OCI-LY3 (cell line): ENCODE results near the gene ABTB2.

ENCODE experiments used
- H2AFZ ChIP-seq: fragments of 200-600, 300-600 bp; shearing (Covaris generic); 2 replicates; pipeline ENCODE4 v1.6.0; 2014; ENCODE audit warnings: antibody characterized with exemption, low read depth, low read length
- H3K27ac ChIP-seq: fragments of 200-600, 300-600 bp; sonication (generic); 2 replicates; pipeline ENCODE4 v1.5.1; 2014; ENCODE audit warnings: mild to moderate bottlenecking, low read length, moderate library complexity, mixed read lengths
- H3K27me3 ChIP-seq: fragments of 200-600, 300-600 bp; sonication (generic); 2 replicates; pipeline ENCODE4 v1.6.1; 2014; ENCODE audit warnings: low read depth, low read length, mixed read lengths
- H3K36me3 ChIP-seq: fragments of 200-600, 300-600 bp; sonication (generic); replicated peaks from 2 replicates; pipeline ENCODE3; 2014; ENCODE audit warnings: low read depth, low read length, mixed read lengths
- H3K4me1 ChIP-seq: fragments of 300-600, 200-600 bp; sonication (generic); 2 replicates; pipeline ENCODE4 v1.6.1; 2014; ENCODE audit warnings: low read length, mixed read lengths
- H3K4me2 ChIP-seq: fragments of 200-600, 300-600 bp; sonication (generic); 2 replicates; pipeline ENCODE4 v1.6.1; 2014; ENCODE audit warnings: low read length, mixed read lengths
- H3K4me3 ChIP-seq: fragments of 300-600, 200-600 bp; sonication (generic); 2 replicates; pipeline ENCODE4 v1.5.1; 2014; ENCODE audit warnings: antibody characterized with exemption, mild to moderate bottlenecking, low read length, moderate library complexity
- H3K79me2 ChIP-seq: fragments of 300-600, 200-600 bp; shearing (Covaris generic); 2 replicates; pipeline ENCODE4 v1.6.1; 2014; ENCODE audit warnings: mild to moderate bottlenecking, low read length, mixed read lengths
- H3K9ac ChIP-seq: fragments of 300-600, 200-600 bp; shearing (Covaris generic); 2 replicates; pipeline ENCODE4 v1.6.0; 2014; ENCODE audit warnings: mild to moderate bottlenecking, low read length, moderate library complexity
- H3K9me3 ChIP-seq: fragments of 200-600, 300-600 bp; shearing (Covaris generic); 2 replicates; pipeline ENCODE4 v1.6.1; 2014; ENCODE audit warnings: low read length, mixed read lengths; ENCODE audit not compliant: insufficient read depth
- H4K20me1 ChIP-seq: fragments of 200-600, 300-600 bp; sonication (generic); 2 replicates; pipeline ENCODE4 v1.6.1; 2016; ENCODE audit warnings: low read length, mixed read lengths; ENCODE audit not compliant: insufficient read depth
- EZH2phosphoT487 ChIP-seq: fragments of 200-600 bp; shearing (Covaris generic); IDR thresholded peaks from 2 replicates; pipeline ENCODE4 v1.6.1; 2018; ENCODE audit warnings: antibody characterized with exemption, mixed run types, low read depth
- TF ChIP-seq, protein P1 (sequence below): fragments of 200-600, 300-600 bp; sonication (generic); IDR thresholded peaks from 2 replicates; pipeline ENCODE4 v1.5.1; 2014; ENCODE audit warnings: antibody characterized with exemption, low read length, low read depth

Gene ABTB2

DNA sequence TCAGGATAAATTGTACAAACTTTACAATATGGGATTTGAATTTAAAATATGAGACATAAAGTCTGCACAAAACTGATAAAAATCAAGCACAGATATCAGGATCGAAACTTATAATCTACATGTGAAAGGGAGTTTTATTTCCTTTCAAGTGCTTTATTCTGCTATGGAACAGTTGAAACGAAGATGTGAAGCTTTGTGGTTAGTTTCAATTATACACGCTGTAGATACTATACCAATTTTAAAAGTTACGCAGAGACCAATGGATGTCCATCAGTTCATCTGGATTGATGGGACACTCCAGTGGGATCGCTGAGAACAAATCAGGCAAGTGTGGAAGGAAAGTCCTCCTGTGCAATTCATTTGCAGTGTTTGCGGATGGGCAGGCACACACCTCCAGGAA lies 46.5 kb upstream of the ABTB2 start:
- Histone ChIP-seq H3K4me3 (peak overlapping the region; percentile 68), H3K4me1 (peaks cover 17% of the 10 kb centered on the region), H2AFZ (no peak overlapping the region), H3K79me2 (no peaks in the 10 kb centered on the region), H3K9me3 (no peaks in the 10 kb centered on the region), H3K4me2 (peak overlapping the region; percentile 76), H3K27me3 (peaks cover 50% of the 10 kb centered on the region), H4K20me1 (no peaks in the 10 kb centered on the region), H3K36me3 (no peaks in the 10 kb centered on the region), H3K27ac (no peak overlapping the region), H3K9ac (no peak overlapping the region)
- no peak for TF ChIP-seq EZH2phosphoT487
- TF ChIP-seq, protein P1, sequence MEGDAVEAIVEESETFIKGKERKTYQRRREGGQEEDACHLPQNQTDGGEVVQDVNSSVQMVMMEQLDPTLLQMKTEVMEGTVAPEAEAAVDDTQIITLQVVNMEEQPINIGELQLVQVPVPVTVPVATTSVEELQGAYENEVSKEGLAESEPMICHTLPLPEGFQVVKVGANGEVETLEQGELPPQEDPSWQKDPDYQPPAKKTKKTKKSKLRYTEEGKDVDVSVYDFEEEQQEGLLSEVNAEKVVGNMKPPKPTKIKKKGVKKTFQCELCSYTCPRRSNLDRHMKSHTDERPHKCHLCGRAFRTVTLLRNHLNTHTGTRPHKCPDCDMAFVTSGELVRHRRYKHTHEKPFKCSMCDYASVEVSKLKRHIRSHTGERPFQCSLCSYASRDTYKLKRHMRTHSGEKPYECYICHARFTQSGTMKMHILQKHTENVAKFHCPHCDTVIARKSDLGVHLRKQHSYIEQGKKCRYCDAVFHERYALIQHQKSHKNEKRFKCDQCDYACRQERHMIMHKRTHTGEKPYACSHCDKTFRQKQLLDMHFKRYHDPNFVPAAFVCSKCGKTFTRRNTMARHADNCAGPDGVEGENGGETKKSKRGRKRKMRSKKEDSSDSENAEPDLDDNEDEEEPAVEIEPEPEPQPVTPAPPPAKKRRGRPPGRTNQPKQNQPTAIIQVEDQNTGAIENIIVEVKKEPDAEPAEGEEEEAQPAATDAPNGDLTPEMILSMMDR, result no peak

DNA sequence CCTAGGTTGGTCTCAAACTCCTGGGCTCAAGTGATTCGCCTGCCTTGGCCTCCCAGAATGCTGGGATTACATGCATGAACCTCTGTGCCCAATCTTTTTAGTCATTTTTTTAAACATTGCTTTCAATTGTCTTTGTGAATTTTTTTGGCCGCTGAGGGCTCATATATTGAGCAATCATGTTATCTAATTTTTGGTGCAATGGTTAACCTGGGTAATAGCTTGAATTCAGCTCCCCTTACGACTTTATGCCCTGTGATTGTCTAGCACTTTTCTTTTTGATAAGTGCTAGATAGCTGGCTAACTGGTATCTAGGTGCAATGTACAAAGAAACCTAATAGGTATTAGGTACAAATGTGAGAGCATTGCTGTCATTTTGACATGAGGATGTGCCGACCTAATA lies 45.6 kb upstream of the ABTB2 start:
- 0 out of 2 replicates have a peak, but pooled peaks have one; percentile 27 for TF ChIP-seq EZH2phosphoT487
- TF ChIP-seq, protein P1, result no peak
- H3K4me2 ChIP-seq, result no peak overlapping the region
- H4K20me1 ChIP-seq, result no peaks in the 10 kb centered on the region

DNA sequence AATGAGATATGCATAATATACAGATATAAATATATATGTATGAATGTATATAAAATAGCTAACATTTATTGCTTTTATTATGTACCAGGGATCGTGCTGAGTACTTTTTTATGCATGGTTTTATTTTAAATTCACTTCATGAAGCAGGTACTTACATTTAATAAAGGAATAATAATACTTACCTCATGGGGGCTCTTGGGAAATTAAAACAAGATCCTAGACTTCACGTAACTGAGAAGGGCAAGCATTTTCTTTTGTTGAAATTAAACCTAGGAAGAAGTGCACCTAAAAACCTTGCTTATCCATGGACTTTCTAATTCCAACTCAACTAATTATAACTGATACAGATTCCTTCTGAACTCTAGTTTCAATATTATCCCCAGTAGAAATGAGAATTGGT lies 40.0 kb upstream of the ABTB2 start:
- Histone ChIP-seq H3K4me2 (no peak overlapping the region), H3K36me3 (no peaks in the 10 kb centered on the region), H3K27ac (no peak overlapping the region), H3K4me1 (no peaks in the 10 kb centered on the region), H3K79me2 (no peaks in the 10 kb centered on the region), H2AFZ (no peak overlapping the region), H4K20me1 (no peaks in the 10 kb centered on the region), H3K9me3 (no peaks in the 10 kb centered on the region; the same call in 1 of the 2 replicates), H3K9ac (no peak overlapping the region), H3K4me3 (no peak overlapping the region), H3K27me3 (peaks cover 5% of the 10 kb centered on the region; the same call in 1 of the 2 replicates)
- TF ChIP-seq, protein P1, result no peak
- TF ChIP-seq EZH2phosphoT487, result no peak

More for the DNA sequence above, 45.6 kb upstream of the ABTB2 start:
- H3K9ac ChIP-seq, result no peak overlapping the region
- H3K79me2 ChIP-seq, result no peaks in the 10 kb centered on the region
- H3K4me1 ChIP-seq, result peaks cover 17% of the 10 kb centered on the region
- H3K9me3 ChIP-seq, result no peaks in the 10 kb centered on the region
- H3K4me3 ChIP-seq, result no peak overlapping the region
- H3K27ac ChIP-seq, result no peak overlapping the region
- H3K36me3 ChIP-seq, result no peaks in the 10 kb centered on the region
- H3K27me3 ChIP-seq, result peaks cover 45% of the 10 kb centered on the region
- H2AFZ ChIP-seq, result no peak overlapping the region

DNA sequence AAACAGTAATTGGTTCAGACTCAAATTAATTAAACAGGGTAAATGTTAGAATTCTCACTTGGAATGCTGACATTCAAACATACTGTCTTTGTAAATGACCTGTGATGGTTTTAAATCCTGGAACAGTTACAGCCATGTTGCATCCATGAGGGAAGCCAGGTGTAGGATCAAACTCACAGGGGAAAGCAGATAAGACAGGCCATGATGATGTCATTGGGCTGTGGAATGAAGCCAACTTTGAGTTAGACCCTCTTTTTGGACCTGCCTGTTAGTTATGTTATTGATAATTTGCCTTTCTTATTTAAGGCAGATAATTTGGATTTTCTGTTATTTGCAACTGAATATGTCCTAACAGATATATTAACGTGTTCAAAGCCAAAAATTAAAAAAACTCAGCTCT lies 39.3 kb upstream of the ABTB2 start:
- H3K4me3 ChIP-seq, result no peak overlapping the region
- H3K79me2 ChIP-seq, result no peaks in the 10 kb centered on the region
- no peaks in the 10 kb centered on the region for H3K4me1 ChIP-seq
- H3K9ac ChIP-seq, result no peak overlapping the region
- H3K27me3 ChIP-seq, result peaks cover 5% of the 10 kb centered on the region; the same call in 1 of the 2 replicates
- no peak overlapping the region for H2AFZ ChIP-seq
- TF ChIP-seq, protein P1, result no peak
- no peak for TF ChIP-seq EZH2phosphoT487
- H3K4me2 ChIP-seq, result no peak overlapping the region
- H4K20me1 ChIP-seq, result no peaks in the 10 kb centered on the region
- no peaks in the 10 kb centered on the region; the same call in 1 of the 2 replicates for H3K9me3 ChIP-seq
- H3K36me3 ChIP-seq, result no peaks in the 10 kb centered on the region
- no peak overlapping the region for H3K27ac ChIP-seq
